Osteoblast (primary cell): Measurements from ENCODE around the gene DLGAP1. TPM values are rescaled to one million over a fixed set of nuclear protein-coding genes. Genes with fewer than 3 reads are reported as not detected.

Experiments used
- DNase-seq: peaks from one replicate; pipeline ENCODE4 v3.0.0; 2011; ENCODE audit warnings: low spot score, mixed read lengths; ENCODE audit not compliant: insufficient read length; ENCODE audit errors: missing footprints
- H2AFZ ChIP-seq: 2 replicates; pipeline ENCODE4 v1.6.0; 2011; ENCODE audit warnings: mild to moderate bottlenecking, low read length
- H3K27ac ChIP-seq: 2 replicates; pipeline ENCODE4 v1.5.1; 2011; ENCODE audit warnings: mild to moderate bottlenecking, low read depth, low read length, moderate library complexity
- H3K27me3 ChIP-seq: 2 replicates; pipeline ENCODE4 v1.6.0; 2012; ENCODE audit warnings: mild to moderate bottlenecking, control low read depth, inconsistent platforms, low read length, moderate library complexity; ENCODE audit not compliant: insufficient read depth
- H3K36me3 ChIP-seq: 2 replicates; pipeline ENCODE4 v1.5.1; 2011; ENCODE audit warnings: mild to moderate bottlenecking, low read length, control low read depth, moderate library complexity; ENCODE audit not compliant: insufficient read depth
- H3K4me1 ChIP-seq: 2 replicates; pipeline ENCODE4 v1.5.1; 2011; ENCODE audit warnings: mild to moderate bottlenecking, low read length, control low read depth, moderate library complexity; ENCODE audit not compliant: insufficient read depth
- H3K4me2 ChIP-seq: 2 replicates; pipeline ENCODE4 v1.6.0; 2011; ENCODE audit warnings: mild to moderate bottlenecking, low read length; ENCODE audit not compliant: insufficient read depth
- H3K4me3 ChIP-seq: fragments of 200-600 bp; sonication (generic); 3 replicates; pipeline ENCODE4 v1.5.1; 2012; ENCODE audit warnings: mild to moderate bottlenecking, low read length, inconsistent platforms; ENCODE audit not compliant: insufficient read depth
- H3K79me2 ChIP-seq: 2 replicates; pipeline ENCODE4 v1.6.0; 2012; ENCODE audit warnings: mild to moderate bottlenecking, low read length, control low read depth, inconsistent platforms; ENCODE audit not compliant: insufficient read depth
- H3K9me3 ChIP-seq: 2 replicates; pipeline ENCODE4 v1.5.1; 2011; ENCODE audit warnings: low read depth, low read length, control low read depth
- H4K20me1 ChIP-seq: 2 replicates; pipeline ENCODE4 v1.6.0; 2012; ENCODE audit warnings: mild to moderate bottlenecking, low read length, control low read depth; ENCODE audit not compliant: insufficient read depth
- CTCF ChIP-seq: IDR thresholded peaks from 2 replicates; pipeline ENCODE4 v1.5.1; 2011; ENCODE audit warnings: mild to moderate bottlenecking, low read depth, low read length, moderate library complexity; ENCODE audit errors: extremely low read depth
- total RNA-seq: library from RNA; depleted of rRNA; stranded (reverse); fragments of >200 nt; gene quantifications from 2 replicates; pipeline ENCODE4 v1.2.3, GENCODE V29; 2012

Gene DLGAP1
- total RNA-seq, 1 donor = not detected

DNA sequence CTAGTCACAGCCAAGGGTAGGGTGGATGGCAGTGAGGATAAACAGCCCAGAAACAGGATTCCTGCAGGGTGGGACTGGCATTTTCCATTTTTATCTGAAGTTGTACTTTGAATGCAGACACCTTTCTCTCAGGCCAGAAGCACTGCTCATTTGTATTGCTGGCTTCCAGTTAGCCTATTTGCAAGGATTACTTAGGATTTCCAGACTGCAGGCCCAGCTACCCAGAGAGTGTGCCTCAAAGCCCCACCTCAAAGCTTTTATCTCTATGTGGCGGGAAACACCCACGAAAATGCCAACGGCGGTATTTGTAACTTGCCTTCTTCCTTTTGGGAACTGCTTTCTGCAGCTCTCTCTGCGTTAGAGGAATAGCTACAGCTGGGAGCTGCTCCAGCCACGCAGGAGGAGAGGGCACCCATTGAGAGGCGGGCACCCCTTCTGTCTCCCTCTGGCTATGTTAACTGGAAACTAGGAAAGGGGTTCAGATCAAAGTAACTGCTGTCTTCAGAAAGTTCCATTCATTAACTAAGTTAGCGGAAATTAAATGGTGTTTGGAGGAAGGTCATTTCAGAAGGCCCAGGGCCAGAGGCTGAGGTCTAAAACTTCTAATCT is 860.2 kb downstream of the DLGAP1 start:
- H3K79me2 ChIP-seq = peaks cover 29% of the 10 kb centered on the region
- H3K4me3 ChIP-seq = peak overlapping the region; percentile 73
- peak overlapping the region; percentile 95 for H3K27ac ChIP-seq
- no peak for TF ChIP-seq CTCF
- no peaks in the 10 kb centered on the region for H3K36me3 ChIP-seq
- no peaks in the 10 kb centered on the region for H3K27me3 ChIP-seq
- H4K20me1 ChIP-seq = no peaks in the 10 kb centered on the region
- no peak for DNase-seq
- peak overlapping the region; percentile 72 for H2AFZ ChIP-seq
- H3K9me3 ChIP-seq = no peaks in the 10 kb centered on the region
- H3K4me2 ChIP-seq = peak overlapping the region; percentile 82
- peaks cover 41% of the 10 kb centered on the region for H3K4me1 ChIP-seq

DNA sequence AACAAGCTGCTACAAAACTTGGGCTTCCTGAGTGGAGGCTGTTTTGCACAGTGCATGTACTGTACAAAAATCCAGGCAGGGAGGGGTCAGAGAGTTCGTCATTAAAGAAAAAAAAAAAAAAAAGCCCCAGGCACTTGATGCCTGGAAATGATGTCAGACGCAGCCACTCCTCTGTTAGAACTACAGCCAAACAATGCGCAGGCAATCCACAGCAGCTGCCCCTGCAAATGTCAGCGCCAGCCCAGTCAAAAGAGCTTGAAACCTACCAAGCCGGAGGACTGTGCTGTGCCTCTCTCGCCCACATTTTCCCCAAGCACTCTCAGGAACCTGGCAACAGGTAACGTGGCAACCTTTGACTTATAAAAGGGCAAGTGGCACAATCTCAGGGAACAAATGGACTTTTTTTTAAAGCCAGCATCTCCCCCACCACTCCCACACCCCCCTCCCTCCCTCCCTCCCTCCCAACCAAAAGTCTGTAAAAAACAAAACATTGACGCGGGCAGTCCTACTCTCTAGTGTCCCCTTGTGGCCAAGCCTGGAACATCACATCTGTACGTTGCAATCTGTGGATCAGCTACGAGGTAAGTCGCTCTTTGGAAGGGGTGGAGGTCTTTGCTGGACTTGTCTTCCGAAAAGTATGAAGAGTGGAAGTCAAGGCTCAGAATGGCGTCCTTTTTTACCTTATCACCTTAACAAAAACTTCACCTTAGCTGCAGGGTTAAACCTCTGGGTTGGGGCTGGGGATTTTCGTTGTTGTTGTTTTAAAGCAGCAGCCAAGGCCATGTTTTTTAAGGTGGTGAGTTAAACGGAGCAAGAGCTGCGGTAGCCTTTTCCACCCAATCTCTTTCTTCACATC is 861.0 kb downstream of the DLGAP1 start:
- Histone ChIP-seq H3K4me3 (peak overlapping the region; percentile 73), H2AFZ (peak overlapping the region; percentile 77)
- DNase-seq = no peak

GRCh38 chr18:3593381-3593903 is 861.7 kb downstream of the DLGAP1 start:
- H3K4me1 ChIP-seq = peaks cover 41% of the 10 kb centered on the region
- H2AFZ ChIP-seq = peak overlapping the region; percentile 65
- no peaks in the 10 kb centered on the region for H3K9me3 ChIP-seq
- no peaks in the 10 kb centered on the region for H3K36me3 ChIP-seq
- H3K79me2 ChIP-seq = peaks cover 21% of the 10 kb centered on the region
- no peak for TF ChIP-seq CTCF
- peak overlapping the region; percentile 95 for H3K27ac ChIP-seq
- DNase-seq = peak; percentile 88
- H4K20me1 ChIP-seq = no peaks in the 10 kb centered on the region
- peak overlapping the region; percentile 73 for H3K4me3 ChIP-seq
- H3K4me2 ChIP-seq = peak overlapping the region; percentile 82
- H3K27me3 ChIP-seq = no peaks in the 10 kb centered on the region

More for the DNA sequence above, 861.0 kb downstream of the DLGAP1 start:
- Histone ChIP-seq H3K27ac (peak overlapping the region; percentile 95), H3K27me3 (no peaks in the 10 kb centered on the region), H3K4me2 (peak overlapping the region; percentile 82), H4K20me1 (no peaks in the 10 kb centered on the region), H3K79me2 (peaks cover 25% of the 10 kb centered on the region), H3K9me3 (no peaks in the 10 kb centered on the region), H3K36me3 (no peaks in the 10 kb centered on the region), H3K4me1 (peaks cover 41% of the 10 kb centered on the region)
- peak; percentile 76 for TF ChIP-seq CTCF

- TF ChIP-seq CTCF = no peak
- Histone ChIP-seq H3K4me3 (no peak overlapping the region), H3K4me2 (peak overlapping the region; percentile 82)
Observed at GRCh38 chr18:3592864-3593263, 862.2 kb downstream of the DLGAP1 start.

More at GRCh38 chr18:3592864-3593263, 862.2 kb downstream of the DLGAP1 start:
- DNase-seq = no peak
- no peaks in the 10 kb centered on the region for H3K36me3 ChIP-seq
- H3K4me1 ChIP-seq = peaks cover 41% of the 10 kb centered on the region
- no peaks in the 10 kb centered on the region for H3K9me3 ChIP-seq
- H2AFZ ChIP-seq = no peak overlapping the region
- H3K79me2 ChIP-seq = peaks cover 17% of the 10 kb centered on the region
- H4K20me1 ChIP-seq = no peaks in the 10 kb centered on the region
- no peaks in the 10 kb centered on the region for H3K27me3 ChIP-seq
- H3K27ac ChIP-seq = peak overlapping the region; percentile 95
